ENCODE results near the gene P2RY6. TPM values are rescaled to one million over a fixed set of nuclear protein-coding genes. Genes with fewer than 3 reads are reported as not detected.

Gene P2RY6
- total and polyA plus RNA-seq, 2 of the 4 experiments (the other 2 are of a cell fraction), result 0.44 TPM; not detected in 1

- intact Hi-C loops (cut with micrococcal nuclease), result no loop called here
- no TSS peak for BruUV-seq (replicated peaks)
Measured at GRCh38 chr11:73226297-73227006, 45.7 kb upstream of the P2RY6 start.

More at GRCh38 chr11:73226297-73227006, 45.7 kb upstream of the P2RY6 start:
- Histone ChIP-seq H4K91ac (ENCODE audit: insufficient read depth, low read depth, low read length) (no peak overlapping the region), H3K4ac (ENCODE audit: low read depth, low read length) (no peak overlapping the region), H2BK120ac (ENCODE audit: low read depth, low read length) (no peak overlapping the region), H2BK15ac (ENCODE audit: low read depth, low read length) (no peak overlapping the region), H3K9me1 (ENCODE audit: insufficient read depth, low read length) (no peaks in the 10 kb centered on the region; the same call in 1 of the 2 replicates), H2BK5ac (ENCODE audit: low read depth, low read length, poor library complexity, severe bottlenecking) (no peak overlapping the region), H4K8ac (ENCODE audit: low read depth in 2 of 2, low read length in 2 of 2) (no peak overlapping the region), H2AK9ac (replicated peaks; ENCODE audit: low read depth, low read length, poor library complexity) (peak overlapping the region; percentile 52), H3K79me1 (ENCODE audit: low read depth in 1 of 2, low read length in 2 of 2) (no peaks in the 10 kb centered on the region), H3K4me2 (ENCODE audit: low read depth, low read length) (no peak overlapping the region), H3K4me1 (ENCODE audit: control insufficient read depth, insufficient read depth, low read length) (peaks cover 10% of the 10 kb centered on the region; the same call in 1 of the 2 replicates), H4K5ac (ENCODE audit: low read depth, low read length) (no peak overlapping the region), H3K27ac (ENCODE audit: insufficient read depth, low read length) (no peak overlapping the region), H4K20me1 (ENCODE audit: insufficient read depth, low read length) (no peaks in the 10 kb centered on the region), H3K56ac (ENCODE audit: extremely low read depth, insufficient read depth, low read length) (no peak overlapping the region), H3K36me3 (ENCODE audit: control insufficient read depth, insufficient read depth, low read length) (no peaks in the 10 kb centered on the region), H3K4me3 (ENCODE audit: insufficient read depth, low read depth, low read length) (no peak overlapping the region), H3K27me3 (ENCODE audit: control insufficient read depth, insufficient read depth, low read length) (peaks cover 51% of the 10 kb centered on the region), H2BK20ac (ENCODE audit: low read depth, low read length) (no peak overlapping the region), H3K18ac (ENCODE audit: low read depth, low read length) (no peak overlapping the region), H2AFZ (replicated peaks; ENCODE audit: low read length, poor library complexity) (no peak overlapping the region), H2AK5ac (ENCODE audit: low read depth, low read length) (no peak overlapping the region), H3K9ac (ENCODE audit: low read depth, low read length) (no peak overlapping the region), H3K9me3 (ENCODE audit: control insufficient read depth, insufficient read depth, low read length) (no peaks in the 10 kb centered on the region), H3K23ac (ENCODE audit: low read depth, low read length) (no peak overlapping the region), H3K14ac (replicated peaks; ENCODE audit: low read depth, low read length) (no peak overlapping the region)
- ATAC-seq (ENCODE audit: low read depth) (no peak), DNase-seq (no peak)
- POLR2A ChIA-PET (ENCODE audit: unreplicated experiment), result no interaction called here
- no peak for TF ChIP-seq MAZ (IDR thresholded peaks at IDR 0.05; ENCODE audit: borderline replicate concordance, low read depth, low read length)
- no peak for TF ChIP-seq NFE2L2 (IDR thresholded peaks at IDR 0.05; ENCODE audit: low read depth, low read length)
- TF ChIP-seq RAD21 (IDR thresholded peaks at IDR 0.05; ENCODE audit: low read length), result no peak
- dilution Hi-C loops (cut with HindIII; ENCODE audit: low sequenced_read_pairs, unreplicated experiment), result no loop called here
- in situ Hi-C loops (cut with MboI; ENCODE audit: low sequenced_read_pairs), result no loop called here
- 30% methylated on average over 2 of the region's 8 CpGs; no CpG with 5 or more reads in 1 of the 2 experiments for WGBS, 2 experiments (ENCODE audit: extremely low coverage in 2 of 2, insufficient read length in 1 of 2)
- CTCF ChIA-PET, result no interaction called here

Data from IMR-90 (cell line).